Measurements from ENCODE around the gene CNOT8. TPM values are rescaled to one million over a fixed set of nuclear protein-coding genes. Genes with fewer than 3 reads are reported as not detected.
"Not testable (repeated sequence)": the region's sequence is repeated elsewhere in the genome, so short reads cannot be mapped to it uniquely, and the experiment has no call there.

The CNOT8 gene
- 118 TPM for total RNA-seq

- DNase-seq (ENCODE audit: low spot score in 2 of 2), result peak; percentile 84 to 85
- no peak for FAIRE-seq
Measured at GRCh38 chr5:154858297-154858971, at the start of gene CNOT8. CNOT8 (plus strand) TSS chr5:154858627; CDS start chr5:154863279, 4,652 bp downstream.

- no peak for DNase-seq (ENCODE audit: low spot score in 2 of 2)
- no peak for FAIRE-seq
Measured at GRCh38 chr5:154811239-154811638, 47.2 kb upstream of the CNOT8 start.

GRCh38 chr5:154811653-154812465, 46.6 kb upstream of the CNOT8 start:
- DNase-seq (ENCODE audit: low spot score in 2 of 2) (peak in 1 of 2 donors; percentile 57), FAIRE-seq (no peak)

- no peak for DNase-seq (ENCODE audit: low spot score in 2 of 2)
- FAIRE-seq, result no peak
Measured at GRCh38 chr5:154813158-154813557, 45.3 kb upstream of the CNOT8 start.

GRCh38 chr5:154813736-154814135, 44.7 kb upstream of the CNOT8 start:
- no peak for DNase-seq (ENCODE audit: low spot score in 2 of 2)
- FAIRE-seq, result no peak

GRCh38 chr5:154815025-154815424, 43.4 kb upstream of the CNOT8 start:
- FAIRE-seq, result no peak

GRCh38 chr5:154815684-154816247, 42.7 kb upstream of the CNOT8 start:
- no peak for FAIRE-seq
- no peak for DNase-seq (ENCODE audit: low spot score in 2 of 2)

More at GRCh38 chr5:154815025-154815424, 43.4 kb upstream of the CNOT8 start:
- no peak for DNase-seq (ENCODE audit: low spot score in 2 of 2)

GRCh38 chr5:154816891-154817492, 41.4 kb upstream of the CNOT8 start:
- FAIRE-seq (no peak), DNase-seq (ENCODE audit: low spot score in 2 of 2) (no peak)

GRCh38 chr5:154817815-154818214, 40.6 kb upstream of the CNOT8 start:
- no peak for DNase-seq (ENCODE audit: low spot score in 2 of 2)
- no peak for FAIRE-seq

GRCh38 chr5:154818471-154819116, 39.8 kb upstream of the CNOT8 start:
- FAIRE-seq (no peak), DNase-seq (ENCODE audit: low spot score in 2 of 2) (no peak)

- no peak for FAIRE-seq
- no peak for DNase-seq (ENCODE audit: low spot score in 2 of 2)
Measured at GRCh38 chr5:154819546-154819945, 38.9 kb upstream of the CNOT8 start.

GRCh38 chr5:154820383-154820782, 38.0 kb upstream of the CNOT8 start:
- no peak for DNase-seq (ENCODE audit: low spot score in 2 of 2)
- no peak for FAIRE-seq

- DNase-seq (ENCODE audit: low spot score in 2 of 2); FAIRE-seq: not testable (repeated sequence)
Measured at GRCh38 chr5:154822896-154823295, 35.5 kb upstream of the CNOT8 start.

- FAIRE-seq, result no peak
- DNase-seq (ENCODE audit: low spot score in 2 of 2), result no peak
Measured at GRCh38 chr5:154823605-154824004, 34.8 kb upstream of the CNOT8 start.

GRCh38 chr5:154824070-154824469, 34.4 kb upstream of the CNOT8 start:
- DNase-seq (ENCODE audit: low spot score in 2 of 2) (no peak), FAIRE-seq (no peak)

GRCh38 chr5:154829181-154829588, 29.2 kb upstream of the CNOT8 start:
- FAIRE-seq (no peak), DNase-seq (ENCODE audit: low spot score in 2 of 2) (no peak)

- DNase-seq (ENCODE audit: low spot score in 2 of 2) (no peak), FAIRE-seq (no peak)
Measured at GRCh38 chr5:154829589-154830218, 28.7 kb upstream of the CNOT8 start.

GRCh38 chr5:154830219-154830595, 28.2 kb upstream of the CNOT8 start:
- no peak for DNase-seq (ENCODE audit: low spot score in 2 of 2)
- FAIRE-seq, result no peak

GRCh38 chr5:154830596-154830995, 27.8 kb upstream of the CNOT8 start:
- FAIRE-seq, result no peak
- DNase-seq (ENCODE audit: low spot score in 2 of 2), result no peak

- DNase-seq (ENCODE audit: low spot score in 2 of 2), result no peak
- FAIRE-seq, result no peak
Measured at GRCh38 chr5:154831451-154831850, 27.0 kb upstream of the CNOT8 start.
